OCI-LY7 (cell line): Measurements from ENCODE around the gene SKA2. TPM values are rescaled to one million over a fixed set of nuclear protein-coding genes. Genes with fewer than 3 reads are reported as not detected.

ENCODE experiments used
- Bru-seq: library from RNA; stranded (reverse); fragments of 400-500 nt; gene quantifications from one replicate; lab custom pipeline; 2021; lab: Mats Ljungman, UMichigan
- BruChase-seq, 2 experiments: library from RNA; stranded (reverse); fragments of 400-500 nt; gene quantifications; one replicate each; lab custom pipeline; 2021; lab: Mats Ljungman, UMichigan
- BruUV-seq: library from RNA; stranded (reverse); fragments of 400-500 nt; replicated peaks from 2 replicates; lab custom pipeline; 2021; lab: Mats Ljungman, UMichigan
- CTCF ChIA-PET: fragments of 300-600 bp; sonication (Branson Sonifier 250); formaldehyde crosslinking; loops from one replicate; lab custom pipeline; 2022; ENCODE audit warnings: antibody characterized with exemption; ENCODE audit not compliant: unreplicated experiment; lab: Charles Lee
- POLR2A ChIA-PET: fragments of 300-600 bp; sonication (Branson Sonifier 250); formaldehyde crosslinking; loops from one replicate; lab custom pipeline; 2022; ENCODE audit warnings: antibody characterized with exemption; lab: Charles Lee
- DNase-seq: peaks from one replicate; pipeline ENCODE4 v3.0.0-alpha.2; 2015; ENCODE audit warnings: low spot score
- H2AFZ ChIP-seq: fragments of 200-600 bp; sonication (generic), shearing (Covaris generic); 2 replicates; pipeline ENCODE4 v1.6.1; 2014; ENCODE audit warnings: mild to moderate bottlenecking, antibody characterized with exemption, low read length, moderate library complexity
- H3K27ac ChIP-seq: fragments of 200-600 bp; sonication (generic); 2 replicates; pipeline ENCODE4 v1.5.1; 2014; ENCODE audit warnings: mixed run types, low read depth, mild to moderate bottlenecking, moderate library complexity, low read length, inconsistent platforms; ENCODE audit not compliant: poor library complexity, severe bottlenecking
- H3K36me3 ChIP-seq: fragments of 200-600 bp; sonication (generic); 2 replicates; pipeline ENCODE4 v1.6.1; 2014; ENCODE audit warnings: mild to moderate bottlenecking, antibody characterized with exemption, low read length, moderate library complexity, mixed read lengths; ENCODE audit not compliant: insufficient read depth
- H3K4me1 ChIP-seq: fragments of 200-600 bp; sonication (generic); 2 replicates; pipeline ENCODE4 v1.5.1; 2014; ENCODE audit warnings: mild to moderate bottlenecking, low read length; ENCODE audit not compliant: insufficient read depth, poor library complexity, severe bottlenecking
- H3K4me2 ChIP-seq: fragments of 200-600 bp; sonication (generic); 2 replicates; pipeline ENCODE4 v1.6.1; 2014; ENCODE audit warnings: mild to moderate bottlenecking, low read length
- H3K4me3 ChIP-seq: fragments of 200-600 bp; sonication (generic); 2 replicates; pipeline ENCODE4 v1.5.1; 2014; ENCODE audit warnings: mild to moderate bottlenecking, low read depth, low read length; ENCODE audit not compliant: poor library complexity, severe bottlenecking
- H3K79me2 ChIP-seq: fragments of 200-600 bp; sonication (generic); 2 replicates; pipeline ENCODE4 v1.6.1; 2016; ENCODE audit warnings: low read depth, mild to moderate bottlenecking, low read length, moderate library complexity, mixed read lengths; ENCODE audit not compliant: insufficient read depth
- H3K9me2 ChIP-seq: fragments of 200-600 bp; sonication (generic); 2 replicates; pipeline ENCODE4 v1.6.1; 2016; ENCODE audit warnings: mild to moderate bottlenecking, low read length, mixed read lengths; ENCODE audit not compliant: insufficient read depth
- H3K9me3 ChIP-seq: fragments of 200-600 bp; sonication (generic); 2 replicates; pipeline ENCODE4 v1.6.1; 2014; ENCODE audit warnings: mild to moderate bottlenecking, mixed run types, low read length, mixed read lengths
- H4K20me1 ChIP-seq: fragments of 200-600 bp; sonication (generic); 2 replicates; pipeline ENCODE4 v1.6.1; 2014; ENCODE audit warnings: mild to moderate bottlenecking, antibody characterized with exemption, low read length, moderate library complexity, mixed read lengths; ENCODE audit not compliant: insufficient read depth
- CTCF ChIP-seq: fragments of 200-600 bp; sonication (generic); conservative IDR thresholded peaks from 2 replicates; pipeline ENCODE4 v1.5.1; 2014; ENCODE audit warnings: mild to moderate bottlenecking, antibody characterized with exemption, low read length, moderate library complexity, mixed read lengths
- EZH2phosphoT487 ChIP-seq: fragments of 200-600 bp; sonication (generic); IDR thresholded peaks from 2 replicates; pipeline ENCODE4 v1.6.1; 2018; ENCODE audit warnings: low read depth, borderline replicate concordance, mild to moderate bottlenecking, mixed run types, antibody characterized with exemption, low read length, moderate library complexity, mixed read lengths
- intact Hi-C: fragments of 100-400 bp; cut with micrococcal nuclease; formaldehyde crosslinking; loops from one replicate; pipeline ENCODE4 v1.10.0; 2022; ENCODE audit not compliant: unreplicated experiment
- long read RNA-seq: library from polyadenylated mRNA; stranded (forward); transcript quantifications from one replicate; pipeline ENCODE4 v2.0.0, GENCODE V29; 2022
- total RNA-seq, 2 experiments: library from RNA; depleted of rRNA in 1 of 2; stranded (reverse); fragments of >200 nt in 1 of 2; shearing (Covaris generic) in 1 of 2; gene quantifications; 2 replicates each; pipeline ENCODE4 v1.2.3, GENCODE V29; 2014 to 2022

The SKA2 gene, protein sequence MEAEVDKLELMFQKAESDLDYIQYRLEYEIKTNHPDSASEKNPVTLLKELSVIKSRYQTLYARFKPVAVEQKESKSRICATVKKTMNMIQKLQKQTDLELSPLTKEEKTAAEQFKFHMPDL
- total RNA-seq (2014; rRNA removed; shearing (Covaris generic)) = 82.5 and 106 TPM in 2 replicates
- 106 and 117 TPM in 2 replicates for total RNA-seq (2022)
- Bru-seq, nascent RNA = percentile 92 among the genes with signal in this experiment
- percentile 92 among the genes with signal in this experiment for BruChase-seq, experiment 1, labeled RNA remaining after a 6-hour chase
- percentile 91 among the genes with signal in this experiment for BruChase-seq, experiment 2, labeled RNA remaining after a 2-hour chase
- long read RNA-seq, transcript SKA2-208 (2 exons, 533 nt) = minor isoform, 12 of 144 reads
- long read RNA-seq, transcript SKA2-201 (4 exons, 2,798 nt) = major isoform, 81 of 144 reads
- long read RNA-seq, transcript SKA2-207 (4 exons, 583 nt) = minor isoform, 7 of 144 reads
- long read RNA-seq, transcript SKA2-206 (3 exons, 595 nt) = minor isoform, 21 of 144 reads
- long read RNA-seq, partial matches to known transcripts = 7 of 144 reads
- long read RNA-seq, other reads (novel, unspliced or antisense) = 8 of 144 reads

- H3K9me2 ChIP-seq = no peaks in the 10 kb centered on the region
- CTCF ChIA-PET = interaction anchor here (0.6 to 1.3 kb wide), 2 partner anchors 11 to 576 kb away, joined by 3 to 5 read pairs; no protein-coding TSS in a partner anchor
- peaks cover 91% of the 10 kb centered on the region for H3K79me2 ChIP-seq
- intact Hi-C loops = loop anchor here (1.0 to 10.0 kb wide), 4 partner anchors 49 to 820 kb away; partner anchors contain the start of genes RPS6KB1, TRIM37 and TUBD1
- DNase-seq = peak; percentile 99
- no peaks in the 10 kb centered on the region for H3K9me3 ChIP-seq
- peaks cover 68% of the 10 kb centered on the region for H3K4me1 ChIP-seq
- BruUV-seq = no TSS peak
- peak within 1 kb of the TSS; percentile 61 for H2AFZ ChIP-seq
- H3K4me2 ChIP-seq = peak within 1 kb of the TSS; percentile 83
- peaks cover 13% of the 10 kb centered on the region; the same call in 1 of the 2 replicates for H4K20me1 ChIP-seq
- peak within 1 kb of the TSS; percentile 91 for H3K27ac ChIP-seq
- no peak for TF ChIP-seq EZH2phosphoT487
- TF ChIP-seq CTCF = no peak
- peaks cover 36% of the 10 kb centered on the region; the same call in 1 of the 2 replicates for H3K36me3 ChIP-seq
- peak within 1 kb of the TSS; percentile 94 for H3K4me3 ChIP-seq
- POLR2A ChIA-PET = interaction anchor here (0.5 to 1.5 kb wide), 12 partner anchors 11 to 1148 kb away, joined by 3 to 7 read pairs (median 4); partner anchors contain the start of gene SRSF1
Observed at GRCh38 chr17:59154721-59155438, at the start of gene SKA2. TSS of gene SKA2 (minus strand) at chr17:59155186. CDS start at chr17:59155163, 23 bp downstream.

- Histone ChIP-seq H2AFZ (no peak overlapping the region), H3K4me1 (no peaks in the 10 kb centered on the region), H3K9me2 (no peaks in the 10 kb centered on the region), H3K36me3 (peaks cover 69% of the 10 kb centered on the region), H3K4me2 (no peak overlapping the region), H3K9me3 (no peaks in the 10 kb centered on the region), H3K4me3 (no peak overlapping the region), H3K27ac (no peak overlapping the region), H4K20me1 (no peaks in the 10 kb centered on the region), H3K79me2 (no peaks in the 10 kb centered on the region)
- no peak for DNase-seq
- BruUV-seq = TSS peak; percentile 64
- ChIA-PET POLR2A (interaction anchor here (1.6 kb wide), 1 partner anchor 8 kb away, joined by 6 read pairs; the partner anchor contains the start of gene SMG8), CTCF (no interaction called here)
- no peak for TF ChIP-seq EZH2phosphoT487
- no peak for TF ChIP-seq CTCF
- intact Hi-C loops = no loop called here
Observed at GRCh38 chr17:59202320-59202719, 47.3 kb upstream of the SKA2 start.
